Measurements from ENCODE around the gene TK2. TPM values are rescaled to one million over a fixed set of nuclear protein-coding genes. Genes with fewer than 3 reads are reported as not detected.

TK2 gene
- total and polyA plus RNA-seq, 5 donors = 18.2 to 25.6 (median 24.4) TPM

DNA sequence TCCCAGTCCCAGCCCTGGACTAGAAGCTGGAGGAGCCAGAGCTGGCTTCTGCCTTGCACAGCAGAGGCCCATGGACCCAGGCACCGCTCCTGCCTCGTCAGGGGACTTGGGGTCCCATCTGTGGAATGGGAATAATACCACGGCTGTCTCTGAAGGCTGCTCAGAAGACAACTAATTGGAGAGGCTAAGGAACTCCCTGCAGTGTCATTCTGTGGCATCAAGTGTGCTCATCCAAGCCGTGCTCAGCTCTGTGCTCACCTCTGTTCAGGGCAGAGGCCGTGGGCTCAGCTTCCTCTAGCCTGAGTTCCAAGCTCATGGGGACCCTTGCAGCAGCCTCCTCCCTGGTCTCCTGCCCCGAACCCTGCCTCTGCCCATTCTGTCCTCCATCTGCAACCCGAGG is 91.1 kb downstream of the TK2 start:
- H3K27me3 ChIP-seq (ENCODE audit: control insufficient read depth, insufficient read depth) = no peaks in the 10 kb centered on the region
- H3K4me3 ChIP-seq (ENCODE audit: low read length) = no peak overlapping the region
- DNase-seq (no peak), ATAC-seq (no peak)
- WGBS = 85% methylated on average over 7 of the region's 7 CpGs
- H3K4me1 ChIP-seq (ENCODE audit: control insufficient read depth, insufficient read depth, low read length) = no peaks in the 10 kb centered on the region
- intact Hi-C loops (cut with DNase I) = no loop called here
- no peak overlapping the region for H3K27ac ChIP-seq (ENCODE audit: low read length)
- H3K9me3 ChIP-seq (ENCODE audit: control insufficient read depth, low read length) = no peaks in the 10 kb centered on the region

- Histone ChIP-seq H3K9me3 (ENCODE audit: control insufficient read depth, low read length) (no peaks in the 10 kb centered on the region), H3K27me3 (ENCODE audit: control insufficient read depth, insufficient read depth) (no peaks in the 10 kb centered on the region), H3K27ac (ENCODE audit: low read length) (no peak overlapping the region), H3K4me1 (ENCODE audit: control insufficient read depth, insufficient read depth, low read length) (no peaks in the 10 kb centered on the region), H3K4me3 (ENCODE audit: low read length) (no peak overlapping the region)
- DNase-seq (no peak), ATAC-seq (no peak)
- 91% methylated on average over 5 of the region's 5 CpGs for WGBS
- intact Hi-C loops (cut with DNase I) = no loop called here
These were observed 91.6 kb downstream of the TK2 start for GRCh38 chr16:66458292-66458691.

Other genes starting within 250 kb of the TK2 start
- gene CDH5, start 183.4 kb downstream of the TK2 start, total RNA-seq = 10 to 100 TPM; 22.9 to 47.0 (median 40.9) TPM
- 32.8 TPM for gene CDH5, start 183.4 kb downstream of the TK2 start, polyA plus RNA-seq
- 1 to 10 TPM in 3 of 4 donors, under 1 TPM in 1; 0.79 to 1.5 (median 1.2) TPM for gene BEAN1, start 122.8 kb downstream of the TK2 start, total RNA-seq
- gene BEAN1, start 122.8 kb downstream of the TK2 start, polyA plus RNA-seq = 0.41 TPM
- 10 to 100 TPM in 3 of 4 donors, 1 to 10 TPM in 1; 8.9 to 19.0 (median 13.3) TPM for gene CKLF, start 2.5 kb upstream of the TK2 start, total RNA-seq
- 17.7 TPM for gene CKLF, start 2.5 kb upstream of the TK2 start, polyA plus RNA-seq
- 1 to 10 TPM in 3 of 4 donors, under 1 TPM in 1; 0.82 to 2.6 (median 1.9) TPM for gene CMTM1, start 16.3 kb upstream of the TK2 start, total RNA-seq
- 0.14 TPM for gene CMTM1, start 16.3 kb upstream of the TK2 start, polyA plus RNA-seq
- under 1 TPM in 1 of 4 donors, not detected in 3; 0.47 TPM for gene CMTM2, start 29.3 kb upstream of the TK2 start, total RNA-seq
- not detected for gene CMTM2, start 29.3 kb upstream of the TK2 start, polyA plus RNA-seq
- gene CMTM3, start 54.6 kb upstream of the TK2 start, total RNA-seq = 10 to 100 TPM; 10.3 to 17.4 (median 14.8) TPM
- 12.6 TPM for gene CMTM3, start 54.6 kb upstream of the TK2 start, polyA plus RNA-seq
- gene CMTM4, start 146.6 kb upstream of the TK2 start, total RNA-seq = 10 to 100 TPM; 13.2 to 15.9 (median 14.6) TPM
- gene CMTM4, start 146.6 kb upstream of the TK2 start, polyA plus RNA-seq = 7.9 TPM
- gene DYNC1LI2, start 201.5 kb upstream of the TK2 start, total RNA-seq = 100 to 1,000 TPM in 1 of 4 donors, 10 to 100 TPM in 3; 73.1 to 110 (median 94.2) TPM
- 42.0 TPM for gene DYNC1LI2, start 201.5 kb upstream of the TK2 start, polyA plus RNA-seq

Data from right cardiac atrium (tissue), 5 donors.